ENCODE results near the gene THRB. TPM values are rescaled to one million over a fixed set of nuclear protein-coding genes. Genes with fewer than 3 reads are reported as not detected.

The THRB gene
- total RNA-seq, 1 experiment from 2014 or later = 9.7 TPM

DNA sequence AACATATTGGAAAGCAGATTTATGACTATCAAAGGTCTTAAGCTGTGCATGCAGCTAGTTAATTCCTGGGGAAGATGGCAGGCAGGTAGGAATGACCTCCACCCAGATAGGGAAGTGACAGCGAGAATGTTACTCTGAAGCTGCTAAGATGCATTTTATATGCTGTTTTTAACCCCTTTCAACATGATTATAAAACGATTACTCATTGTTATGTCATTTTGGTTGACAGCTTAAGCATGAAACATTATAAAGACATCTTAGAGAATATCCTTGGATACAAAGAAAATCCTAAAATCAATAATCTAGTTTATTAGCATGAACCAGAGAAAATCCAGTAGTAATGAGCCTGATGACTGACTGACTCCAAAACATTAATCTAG is 329.1 kb downstream of the THRB start:
- DNase-seq = no peak
- Histone ChIP-seq H3K9me3 (ENCODE audit: insufficient read depth, low read depth) (no peaks in the 10 kb centered on the region), H3K27me3 (ENCODE audit: insufficient read depth, low read depth) (no peaks in the 10 kb centered on the region), H3K4me1 (replicated peaks; ENCODE audit: insufficient read depth) (no peaks in the 10 kb centered on the region), H3K4me3 (no peak overlapping the region), H3K36me3 (ENCODE audit: low read depth) (no peaks in the 10 kb centered on the region), H4K20me1 (ENCODE audit: insufficient read depth) (no peaks in the 10 kb centered on the region), H3F3A (ENCODE audit: insufficient read depth, low read depth) (no peaks in the 10 kb centered on the region), H3K79me2 (ENCODE audit: low read depth) (no peaks in the 10 kb centered on the region), H3K9me2 (ENCODE audit: insufficient read depth) (no peaks in the 10 kb centered on the region), H3K27ac (no peak overlapping the region), H3K4me2 (no peak overlapping the region), H2AFZ (no peak overlapping the region)
- intact Hi-C loops (cut with micrococcal nuclease; ENCODE audit: unreplicated experiment) = no loop called here
- no peak for TF ChIP-seq EZH2 (IDR thresholded peaks at IDR 0.05; ENCODE audit: low read depth)
- TF ChIP-seq, protein P1, sequence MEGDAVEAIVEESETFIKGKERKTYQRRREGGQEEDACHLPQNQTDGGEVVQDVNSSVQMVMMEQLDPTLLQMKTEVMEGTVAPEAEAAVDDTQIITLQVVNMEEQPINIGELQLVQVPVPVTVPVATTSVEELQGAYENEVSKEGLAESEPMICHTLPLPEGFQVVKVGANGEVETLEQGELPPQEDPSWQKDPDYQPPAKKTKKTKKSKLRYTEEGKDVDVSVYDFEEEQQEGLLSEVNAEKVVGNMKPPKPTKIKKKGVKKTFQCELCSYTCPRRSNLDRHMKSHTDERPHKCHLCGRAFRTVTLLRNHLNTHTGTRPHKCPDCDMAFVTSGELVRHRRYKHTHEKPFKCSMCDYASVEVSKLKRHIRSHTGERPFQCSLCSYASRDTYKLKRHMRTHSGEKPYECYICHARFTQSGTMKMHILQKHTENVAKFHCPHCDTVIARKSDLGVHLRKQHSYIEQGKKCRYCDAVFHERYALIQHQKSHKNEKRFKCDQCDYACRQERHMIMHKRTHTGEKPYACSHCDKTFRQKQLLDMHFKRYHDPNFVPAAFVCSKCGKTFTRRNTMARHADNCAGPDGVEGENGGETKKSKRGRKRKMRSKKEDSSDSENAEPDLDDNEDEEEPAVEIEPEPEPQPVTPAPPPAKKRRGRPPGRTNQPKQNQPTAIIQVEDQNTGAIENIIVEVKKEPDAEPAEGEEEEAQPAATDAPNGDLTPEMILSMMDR (conservative IDR thresholded peaks at IDR 0.05) = no peak
- POLR2A ChIA-PET (ENCODE audit: unreplicated experiment) = no interaction called here
- CTCF ChIA-PET = no interaction called here
- BruUV-seq (replicated peaks) = no TSS peak

GRCh38 chr3:24164967-24165602 is 329.6 kb downstream of the THRB start:
- H3K4me1 ChIP-seq (replicated peaks; ENCODE audit: insufficient read depth) = no peaks in the 10 kb centered on the region
- no peaks in the 10 kb centered on the region for H3K27me3 ChIP-seq (ENCODE audit: insufficient read depth, low read depth)
- H3K4me3 ChIP-seq = no peak overlapping the region
- TF ChIP-seq, protein P1 (conservative IDR thresholded peaks at IDR 0.05) = no peak
- TF ChIP-seq EZH2 (IDR thresholded peaks at IDR 0.05; ENCODE audit: low read depth) = no peak
- no peaks in the 10 kb centered on the region for H3K9me2 ChIP-seq (ENCODE audit: insufficient read depth)
- intact Hi-C loops (cut with micrococcal nuclease; ENCODE audit: unreplicated experiment) = no loop called here
- ChIA-PET CTCF (no interaction called here), POLR2A (ENCODE audit: unreplicated experiment) (no interaction called here)
- H3K79me2 ChIP-seq (ENCODE audit: low read depth) = no peaks in the 10 kb centered on the region
- no peaks in the 10 kb centered on the region for H3F3A ChIP-seq (ENCODE audit: insufficient read depth, low read depth)
- BruUV-seq (replicated peaks) = no TSS peak
- H2AFZ ChIP-seq = no peak overlapping the region
- H3K36me3 ChIP-seq (ENCODE audit: low read depth) = no peaks in the 10 kb centered on the region
- H3K9me3 ChIP-seq (ENCODE audit: insufficient read depth, low read depth) = no peaks in the 10 kb centered on the region
- no peaks in the 10 kb centered on the region for H4K20me1 ChIP-seq (ENCODE audit: insufficient read depth)
- no peak overlapping the region for H3K4me2 ChIP-seq
- H3K27ac ChIP-seq = no peak overlapping the region
- no peak for DNase-seq

DNA sequence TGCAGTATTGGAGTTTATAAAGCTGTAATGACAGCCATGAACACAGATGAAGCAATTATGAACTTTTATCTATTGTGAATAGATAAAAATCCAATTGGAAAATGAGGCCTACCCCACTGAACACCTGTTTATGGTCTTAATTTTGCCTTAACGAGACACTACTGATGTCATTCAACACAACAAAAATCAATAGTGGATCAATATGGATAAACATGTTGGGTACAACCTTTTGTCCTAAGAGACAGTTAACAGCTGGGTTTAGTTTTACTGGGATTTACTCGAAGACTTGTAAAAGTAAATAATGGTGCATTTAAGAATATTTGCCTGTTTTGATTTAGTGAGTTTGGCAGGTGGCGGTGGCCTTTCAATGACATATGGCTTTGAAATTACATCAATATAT is 331.7 kb downstream of the THRB start:
- no peak overlapping the region for H3K4me3 ChIP-seq
- ChIA-PET POLR2A (ENCODE audit: unreplicated experiment) (no interaction called here), CTCF (no interaction called here)
- H3K4me1 ChIP-seq (replicated peaks; ENCODE audit: insufficient read depth) = no peaks in the 10 kb centered on the region
- no peaks in the 10 kb centered on the region for H4K20me1 ChIP-seq (ENCODE audit: insufficient read depth)
- intact Hi-C loops (cut with micrococcal nuclease; ENCODE audit: unreplicated experiment) = no loop called here
- BruUV-seq (replicated peaks) = no TSS peak
- no peak overlapping the region for H3K4me2 ChIP-seq
- no peaks in the 10 kb centered on the region for H3K9me3 ChIP-seq (ENCODE audit: insufficient read depth, low read depth)
- no peak for DNase-seq
- H3K27ac ChIP-seq = no peak overlapping the region
- no peaks in the 10 kb centered on the region for H3K79me2 ChIP-seq (ENCODE audit: low read depth)
- no peaks in the 10 kb centered on the region for H3F3A ChIP-seq (ENCODE audit: insufficient read depth, low read depth)
- no peaks in the 10 kb centered on the region for H3K36me3 ChIP-seq (ENCODE audit: low read depth)
- H2AFZ ChIP-seq = no peak overlapping the region
- no peaks in the 10 kb centered on the region for H3K27me3 ChIP-seq (ENCODE audit: insufficient read depth, low read depth)
- no peak for TF ChIP-seq EZH2 (IDR thresholded peaks at IDR 0.05; ENCODE audit: low read depth)
- TF ChIP-seq, protein P1 (conservative IDR thresholded peaks at IDR 0.05) = no peak
- no peaks in the 10 kb centered on the region for H3K9me2 ChIP-seq (ENCODE audit: insufficient read depth)
